T-helper 2 cell treated with Interferon-gamma antibody and Interleukin-4, amounts not matched to agents 100 ng/mL and 5 ng/mL, for 36 hours (primary cell): ENCODE data around the gene ZNRF3. TPM values are rescaled to one million over a fixed set of nuclear protein-coding genes. Genes with fewer than 3 reads are reported as not detected.
"Not testable (repeated sequence)": the region's sequence is repeated elsewhere in the genome, so short reads cannot be mapped to it uniquely, and the experiment has no call there.

ENCODE experiments used
- intact Hi-C: fragments of 100-400 bp; cut with micrococcal nuclease; formaldehyde crosslinking; loops from one replicate; pipeline ENCODE4 v1.15.1; 2023
- total RNA-seq: library from RNA; stranded (reverse); gene quantifications from 2 replicates; pipeline ENCODE4 v1.2.3, GENCODE V29; 2022

Gene ZNRF3
- total RNA-seq, 1 donor from 2014 or later: 0.82 TPM

DNA sequence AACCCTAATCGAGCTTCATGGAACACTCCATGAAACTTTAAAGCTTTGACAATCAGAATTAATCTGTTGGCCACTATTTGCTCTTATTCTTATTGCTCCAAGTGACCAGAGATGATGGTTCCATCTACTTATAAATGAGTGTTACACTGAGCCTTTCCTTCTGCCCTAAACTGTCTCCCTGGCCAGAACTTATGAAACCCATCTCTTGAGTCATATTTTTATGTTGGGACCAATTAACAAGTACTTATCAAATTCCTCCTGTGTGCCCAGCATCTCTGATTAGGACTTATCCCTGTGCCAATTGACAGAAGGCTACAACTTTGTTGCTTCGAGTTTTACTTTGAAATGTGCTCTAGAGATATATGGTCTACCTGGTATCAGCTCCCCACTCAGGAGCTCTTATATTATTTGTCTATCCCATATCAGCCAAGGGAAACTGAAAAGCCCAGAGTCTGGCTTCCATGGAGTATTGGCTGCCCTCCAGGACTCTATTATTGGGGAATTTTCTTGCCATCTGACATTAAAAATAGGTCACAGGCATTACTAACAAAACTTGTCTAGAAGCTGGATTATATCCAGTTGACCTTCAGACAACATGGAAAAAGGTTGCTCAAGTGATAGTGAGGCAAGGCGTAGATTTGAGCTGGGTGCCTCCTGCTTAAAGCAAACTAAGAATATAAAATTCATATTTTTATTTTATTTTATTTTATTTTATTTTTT is 198.3 kb downstream of the ZNRF3 start:
- intact Hi-C loops: no loop called here

DNA sequence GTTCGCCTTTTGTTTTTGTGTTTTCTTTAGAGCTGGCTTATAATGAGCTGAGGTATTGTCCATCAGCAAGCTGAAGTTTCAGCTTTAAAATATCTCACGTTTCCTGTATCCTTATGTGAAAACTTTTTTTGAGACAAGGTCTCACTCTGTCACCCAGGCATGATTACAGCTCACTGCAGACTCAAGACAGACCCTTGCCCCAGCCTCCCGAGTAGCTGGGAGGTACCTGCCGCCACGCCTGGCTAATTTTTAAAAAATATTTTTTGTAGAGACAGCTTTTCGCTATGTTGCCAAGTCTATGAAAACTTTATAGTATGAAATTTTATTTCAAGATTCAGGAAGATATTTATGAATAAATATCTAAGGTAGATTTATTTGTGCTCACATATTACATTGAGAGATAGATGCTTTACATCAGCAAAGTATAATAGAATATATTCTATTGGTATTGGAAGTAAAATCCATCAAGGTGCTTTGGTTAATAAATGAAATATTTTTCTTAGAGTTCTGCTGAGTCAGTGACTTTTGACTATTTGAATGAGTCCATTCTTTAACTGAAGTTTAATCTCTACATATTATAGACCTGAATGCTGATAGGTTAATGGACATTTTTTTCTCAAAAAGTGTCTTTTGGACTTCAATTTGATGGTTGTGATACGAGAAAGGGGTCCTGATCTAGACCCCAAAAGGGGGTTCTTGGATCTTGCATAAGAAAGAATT is 199.6 kb downstream of the ZNRF3 start:
- intact Hi-C loops: no loop called here

DNA sequence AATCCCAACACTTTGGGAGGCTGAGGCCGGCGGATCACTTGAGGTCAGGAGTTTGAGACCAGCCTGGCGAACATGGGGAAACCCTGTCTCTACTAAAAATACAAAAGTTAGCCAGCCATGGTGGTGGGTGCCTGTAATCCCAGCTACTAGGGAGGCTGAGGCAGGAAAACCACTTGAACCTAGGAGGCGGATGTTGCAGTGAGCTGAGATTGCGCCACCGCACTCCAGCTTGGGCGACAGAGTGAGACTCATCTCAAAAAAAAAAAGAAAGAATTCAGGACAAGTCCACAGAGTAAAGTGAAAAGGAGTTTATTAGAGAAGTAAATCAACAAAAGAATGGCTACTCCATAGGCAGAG is 200.2 kb downstream of the ZNRF3 start:
- intact Hi-C loops: not testable (repeated sequence)

DNA sequence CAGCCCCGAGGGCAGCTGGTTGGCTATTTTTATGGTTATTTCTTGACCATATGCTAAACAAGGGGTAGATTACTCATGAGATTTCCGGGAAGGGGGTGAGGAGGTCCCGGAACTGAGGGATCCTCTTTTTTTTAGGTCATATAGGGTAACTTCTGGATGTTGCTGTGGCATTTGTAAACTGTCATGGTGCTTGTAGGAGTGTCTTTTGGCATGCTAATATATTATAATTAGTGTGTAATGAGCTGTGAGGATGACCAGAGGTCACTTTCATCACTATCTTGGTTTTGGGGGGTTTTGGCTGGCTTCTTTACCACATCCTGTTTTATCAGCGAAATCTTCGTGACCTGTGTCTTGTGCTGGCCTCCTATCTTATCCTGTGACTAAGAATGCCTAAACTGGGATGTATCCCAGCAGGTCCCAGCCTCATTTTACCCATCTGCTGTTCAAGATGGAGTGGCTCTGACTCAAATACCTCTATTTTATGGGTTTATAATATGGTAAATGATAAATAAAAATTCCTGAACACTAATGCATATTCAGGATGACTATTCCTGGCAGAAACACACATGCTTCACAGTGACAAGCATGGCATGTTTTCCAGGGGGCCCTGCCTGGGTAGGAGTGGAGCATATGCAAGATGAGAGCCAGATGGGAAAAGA is 200.7 kb downstream of the ZNRF3 start:
- intact Hi-C loops: no loop called here

DNA sequence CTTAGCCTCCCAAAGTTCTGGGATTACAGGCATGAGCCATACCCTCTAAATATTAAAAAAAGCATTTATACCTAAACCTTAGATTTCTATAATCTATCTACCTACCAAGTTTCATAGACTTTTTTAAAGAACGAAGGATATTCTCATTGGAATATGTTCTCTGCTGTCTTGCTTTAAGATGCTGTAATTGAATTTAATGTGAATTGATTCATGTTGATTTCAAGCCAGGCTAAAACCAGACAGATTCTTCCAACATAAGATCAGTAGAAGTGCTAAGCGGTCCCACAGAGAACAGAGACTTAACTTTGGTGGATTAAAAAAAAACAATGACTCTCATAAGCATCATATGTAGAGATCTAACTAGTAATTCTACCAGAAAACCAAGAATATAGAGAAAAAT is 203.6 kb downstream of the ZNRF3 start:
- intact Hi-C loops: no loop called here

DNA sequence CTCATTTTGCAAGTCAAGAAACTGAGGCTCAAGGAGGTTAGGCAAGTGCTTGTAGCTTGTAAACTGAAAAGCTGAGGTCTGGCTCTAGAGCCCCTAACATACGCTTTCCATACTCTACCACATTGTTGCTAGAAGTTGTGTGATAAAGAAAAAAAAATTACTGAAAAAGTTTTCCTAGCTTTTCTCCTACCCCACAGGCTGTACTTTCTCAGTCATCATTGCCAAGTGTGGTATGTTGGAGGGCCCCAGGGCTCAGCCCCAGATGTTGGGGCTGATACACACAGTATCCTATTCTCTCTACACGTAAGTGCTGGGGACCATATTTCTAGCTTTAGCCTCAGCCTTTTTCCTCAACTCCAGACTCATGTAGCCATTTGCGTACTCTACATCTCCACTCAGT is 205.4 kb downstream of the ZNRF3 start:
- intact Hi-C loops: no loop called here

DNA sequence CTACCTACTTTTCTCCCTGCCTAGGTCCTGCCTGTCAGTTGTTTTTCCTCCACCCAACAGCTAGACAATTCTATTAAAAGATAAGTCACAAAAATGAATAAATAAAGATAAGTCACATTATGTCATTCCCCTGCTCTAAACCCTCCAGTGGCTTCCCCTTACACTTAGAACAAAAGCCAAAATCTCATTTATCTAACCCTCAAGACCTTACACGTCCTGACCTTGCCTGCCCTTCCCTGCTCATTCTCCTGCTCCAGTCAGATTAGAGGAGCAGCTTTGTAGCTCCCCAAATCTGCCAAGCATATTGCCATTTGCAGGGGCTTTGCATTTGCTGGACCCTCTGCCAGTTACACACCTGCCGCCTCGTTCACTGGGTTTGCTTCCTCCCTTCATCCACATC is 206.1 kb downstream of the ZNRF3 start:
- intact Hi-C loops: no loop called here

DNA sequence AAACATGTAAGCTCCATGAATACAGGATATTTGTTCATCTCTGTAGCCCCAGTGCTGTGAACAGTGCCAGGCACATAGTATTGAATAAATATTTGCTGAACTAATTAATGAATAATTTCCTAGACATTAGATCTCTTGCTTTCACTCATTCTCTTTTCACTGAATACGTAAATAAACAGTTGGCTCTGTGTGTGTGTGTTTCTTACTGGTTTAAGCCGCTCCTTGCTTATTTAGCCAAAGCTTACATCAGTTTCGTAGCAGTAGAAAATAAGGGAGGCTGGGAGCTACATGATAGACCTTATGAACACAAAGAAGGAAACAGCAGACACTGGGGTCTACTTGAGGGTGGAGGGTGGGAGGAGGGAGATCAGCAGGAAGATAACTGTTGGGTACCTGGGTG is 206.7 kb downstream of the ZNRF3 start:
- intact Hi-C loops: no loop called here

DNA sequence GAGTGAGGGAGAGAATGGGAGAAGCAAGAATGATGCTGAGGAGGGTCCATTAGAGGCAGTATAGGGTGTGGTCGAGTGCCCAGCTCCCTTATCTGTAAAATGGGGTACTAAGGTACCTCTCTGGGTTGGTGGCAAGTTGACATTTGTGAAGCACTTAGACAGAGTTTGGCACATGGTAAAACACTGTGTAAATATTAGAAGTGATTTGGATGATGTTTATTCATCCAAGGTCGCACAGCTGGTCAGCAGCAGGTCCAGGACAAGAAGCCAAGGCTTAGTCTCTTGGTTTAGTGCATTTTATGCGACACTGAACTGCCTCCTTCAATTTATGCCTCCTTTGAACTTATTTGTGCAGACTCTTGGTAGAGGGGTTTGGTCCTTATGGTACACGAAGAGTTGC is 208.9 kb downstream of the ZNRF3 start:
- intact Hi-C loops: no loop called here

DNA sequence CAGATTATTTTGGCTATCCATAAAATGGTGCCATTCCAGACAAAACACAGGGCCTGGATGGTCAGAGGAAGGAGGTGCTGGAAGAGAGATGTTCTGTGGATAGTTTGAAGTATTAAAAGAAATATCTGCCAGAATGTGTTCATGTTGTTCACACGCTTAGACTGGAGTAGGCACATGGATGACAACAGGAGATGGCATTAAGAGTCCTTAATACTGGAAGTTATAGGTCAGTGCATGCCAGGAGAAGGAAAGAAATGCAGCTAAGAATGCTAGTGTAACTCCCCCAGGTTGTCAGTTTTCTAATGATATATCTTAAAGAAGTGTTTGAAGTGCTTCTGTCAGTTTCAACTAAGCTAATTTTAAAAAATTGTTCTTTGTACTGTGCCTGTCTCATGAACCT is 209.7 kb downstream of the ZNRF3 start:
- intact Hi-C loops: no loop called here

DNA sequence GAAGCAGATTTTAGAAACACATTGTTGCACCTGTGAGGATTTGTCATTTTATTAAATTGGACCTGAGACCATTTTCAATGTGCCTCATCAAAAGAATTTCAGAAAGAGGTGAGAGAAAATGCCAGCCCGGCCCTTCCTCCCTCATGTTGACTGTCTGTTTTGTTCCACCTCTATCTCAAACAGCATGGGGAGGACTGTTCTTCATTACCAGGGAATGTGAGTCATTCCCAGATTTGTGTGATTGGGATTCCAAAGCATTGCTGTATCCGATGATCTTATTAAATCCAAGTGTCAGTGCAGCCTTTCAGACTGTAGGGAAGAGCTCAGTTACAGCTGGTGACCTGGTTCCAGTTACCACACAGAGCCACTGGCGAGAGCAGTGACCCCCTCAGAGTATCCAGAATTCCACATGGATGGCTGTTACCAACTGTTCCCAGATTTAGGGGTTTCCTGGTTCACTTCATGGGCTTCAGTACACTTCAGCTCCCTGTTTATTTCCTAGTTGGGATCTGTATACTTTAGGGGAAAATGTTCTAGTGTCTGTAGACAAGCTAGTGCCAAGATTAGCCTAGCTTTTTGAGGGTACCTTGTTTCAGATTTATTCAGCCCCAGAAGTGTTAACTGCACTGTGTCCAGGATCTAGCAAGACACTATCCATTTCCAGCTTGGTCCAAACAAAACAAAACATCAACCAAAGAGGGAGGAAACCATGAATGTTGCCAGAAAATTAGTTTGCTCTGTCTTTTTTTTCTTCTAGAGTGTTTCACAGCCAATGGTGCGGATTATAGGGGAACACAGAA is 210.3 kb downstream of the ZNRF3 start:
- intact Hi-C loops: no loop called here

DNA sequence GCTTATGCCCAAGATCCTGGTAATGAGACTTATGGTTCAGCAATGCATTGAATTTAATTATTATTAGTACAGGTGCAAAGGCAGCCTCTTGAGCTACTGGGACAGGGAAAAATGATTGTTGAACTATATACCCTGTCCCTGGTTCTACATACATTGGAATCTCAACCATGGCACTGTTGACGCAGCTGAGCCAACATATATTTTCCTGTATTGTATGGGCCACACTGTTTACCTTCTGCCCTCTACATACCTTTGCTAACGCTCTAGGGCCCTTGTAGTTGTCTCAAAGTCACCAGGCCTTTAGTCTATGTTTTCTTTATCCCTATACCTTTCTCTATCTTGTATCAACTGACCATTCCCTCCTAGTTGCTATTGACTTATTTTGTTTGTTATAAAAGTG is 212.1 kb downstream of the ZNRF3 start:
- intact Hi-C loops: no loop called here

DNA sequence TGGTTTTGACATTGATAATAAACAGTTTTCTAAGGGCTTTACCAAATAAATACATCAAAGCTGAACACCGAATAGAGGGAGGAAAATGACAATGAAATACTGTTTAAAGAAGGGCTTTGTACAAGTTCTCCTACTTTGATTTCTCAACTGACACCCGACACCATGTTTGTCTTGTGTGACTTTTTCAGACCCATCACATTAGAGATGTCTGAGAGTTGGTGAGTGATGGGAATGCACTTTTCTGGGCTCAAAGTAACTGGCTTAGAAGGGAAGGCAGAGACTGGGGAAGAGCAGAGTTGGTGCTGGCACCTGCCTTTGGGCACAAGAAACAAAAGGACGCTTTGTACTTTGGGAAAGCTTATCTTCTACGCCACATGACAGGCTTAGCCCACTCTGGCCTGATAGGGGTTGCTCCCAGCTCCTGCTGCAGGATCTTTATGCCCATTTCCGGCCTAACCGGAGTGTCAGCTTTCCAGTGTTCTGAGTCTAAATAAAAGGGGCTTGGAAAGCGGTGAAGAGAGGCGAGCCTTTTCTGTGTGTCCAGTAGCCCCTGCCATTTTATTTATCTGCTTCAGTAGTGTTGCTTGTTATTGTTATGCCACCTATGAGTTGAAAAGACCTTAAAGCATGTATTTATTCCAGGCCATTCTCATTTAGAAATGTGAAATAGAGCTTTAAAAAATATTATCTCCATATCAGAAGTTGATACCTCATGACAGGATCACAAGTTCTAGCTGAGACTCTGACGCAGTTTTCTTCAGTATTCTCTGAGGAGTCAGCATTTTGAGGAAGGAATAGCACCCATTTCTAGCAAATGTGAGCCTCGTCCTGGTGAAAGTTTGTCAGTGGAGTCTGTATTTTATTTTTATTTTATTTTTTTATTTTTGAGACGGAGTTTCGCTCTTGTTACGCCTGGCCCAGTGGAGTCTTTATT is 213.6 kb downstream of the ZNRF3 start:
- intact Hi-C loops: no loop called here

DNA sequence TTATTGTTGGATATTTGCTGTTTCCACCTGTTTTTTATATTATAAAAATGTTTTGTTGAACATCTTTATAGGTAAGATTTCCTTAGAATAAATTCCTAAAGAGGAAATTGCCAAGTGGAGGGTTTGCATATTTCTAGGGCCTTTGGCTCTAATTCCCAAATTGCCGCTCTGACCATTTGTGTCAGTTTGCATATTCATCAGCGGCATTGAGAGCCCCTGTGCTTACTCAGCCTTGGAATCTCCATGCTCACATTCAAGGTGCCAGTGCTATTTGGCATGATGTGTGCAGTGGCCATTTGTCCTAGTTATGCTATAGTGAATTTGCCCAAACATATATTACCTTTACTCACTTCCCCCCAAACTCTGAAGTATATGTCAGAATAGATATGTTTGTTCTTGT is 214.9 kb downstream of the ZNRF3 start:
- intact Hi-C loops: no loop called here

DNA sequence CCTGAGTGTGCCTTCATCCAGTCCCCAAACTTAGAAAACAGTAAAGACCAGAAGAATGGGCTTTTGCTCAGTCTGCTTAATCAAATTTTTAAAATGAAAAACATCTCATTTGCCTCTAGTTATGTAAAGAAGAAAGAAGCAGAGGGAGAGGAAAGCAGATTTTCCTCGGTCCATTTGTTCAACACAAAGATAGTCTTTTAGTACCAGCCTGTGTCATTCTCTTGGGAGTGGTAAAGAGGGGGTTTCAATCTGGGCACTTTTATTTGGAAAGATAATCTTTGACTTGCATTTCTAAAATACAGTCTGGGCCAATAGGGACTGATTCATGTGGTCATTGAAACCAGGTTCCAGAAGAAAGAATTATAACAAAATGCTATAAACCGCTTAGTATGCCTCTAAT is 218.9 kb downstream of the ZNRF3 start:
- intact Hi-C loops: no loop called here

DNA sequence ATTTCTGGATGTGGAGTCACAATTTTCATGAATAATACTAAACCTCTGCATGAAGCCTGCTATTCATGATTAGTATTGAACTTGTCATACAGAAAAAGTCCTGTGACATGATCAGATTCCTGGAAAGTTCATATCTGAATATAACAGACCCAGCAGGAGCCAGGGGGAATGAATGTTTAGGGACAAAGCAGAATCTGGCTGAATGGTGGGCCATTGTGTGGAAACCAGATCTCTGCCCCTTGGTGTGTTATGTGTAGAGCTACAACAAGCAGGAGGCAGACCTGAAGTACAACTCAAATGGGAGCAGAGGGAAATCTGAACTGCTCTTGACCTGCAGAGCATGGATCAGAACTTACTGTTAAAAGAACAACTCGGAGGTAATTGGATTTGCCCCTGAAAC is 219.7 kb downstream of the ZNRF3 start:
- intact Hi-C loops: no loop called here

DNA sequence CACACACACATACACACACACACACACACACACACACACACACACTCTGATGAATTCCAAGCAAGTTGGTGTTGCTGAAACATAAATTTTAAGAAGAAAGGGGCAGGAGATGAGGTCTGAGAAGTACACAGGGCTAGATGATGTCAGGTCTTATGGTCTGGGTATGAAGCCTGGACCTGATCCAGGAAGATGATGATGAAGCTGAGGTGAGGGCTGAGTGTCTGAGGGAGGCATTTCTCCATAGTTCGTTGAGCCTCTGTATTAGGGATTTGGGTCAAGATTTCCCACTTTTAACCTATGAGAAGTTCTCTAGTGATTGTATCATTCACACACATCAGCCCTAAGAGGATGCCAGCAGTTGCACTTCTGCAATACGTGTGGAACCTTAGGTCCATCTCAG is 222.1 kb downstream of the ZNRF3 start:
- intact Hi-C loops: no loop called here

DNA sequence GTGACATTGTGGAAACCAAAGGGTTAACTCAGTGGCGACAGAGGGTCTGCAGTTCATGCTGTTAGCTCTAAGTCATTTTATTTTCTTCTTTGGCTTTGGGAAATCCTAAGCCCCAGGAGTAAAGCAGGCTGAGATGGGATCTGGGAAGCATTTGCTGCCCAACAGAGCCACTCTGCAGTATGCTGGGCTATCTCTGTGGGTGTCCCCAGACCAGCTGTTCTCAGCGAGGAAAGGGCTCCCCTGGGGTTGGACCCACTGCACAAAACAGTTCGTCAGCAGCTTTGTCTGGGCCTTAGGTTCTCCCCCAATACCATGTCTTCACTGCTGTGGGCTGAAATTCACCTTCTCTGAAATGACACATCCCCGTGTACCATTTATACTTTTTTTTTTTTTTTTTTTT is 223.5 kb downstream of the ZNRF3 start:
- intact Hi-C loops: no loop called here
